HCEC 1CT (cell line): ENCODE data around the gene FGF12.

ENCODE experiments used
- DNase-seq: peaks from one replicate; pipeline ENCODE4 v3.0.0-alpha.2; 2017

FGF12 gene

DNA sequence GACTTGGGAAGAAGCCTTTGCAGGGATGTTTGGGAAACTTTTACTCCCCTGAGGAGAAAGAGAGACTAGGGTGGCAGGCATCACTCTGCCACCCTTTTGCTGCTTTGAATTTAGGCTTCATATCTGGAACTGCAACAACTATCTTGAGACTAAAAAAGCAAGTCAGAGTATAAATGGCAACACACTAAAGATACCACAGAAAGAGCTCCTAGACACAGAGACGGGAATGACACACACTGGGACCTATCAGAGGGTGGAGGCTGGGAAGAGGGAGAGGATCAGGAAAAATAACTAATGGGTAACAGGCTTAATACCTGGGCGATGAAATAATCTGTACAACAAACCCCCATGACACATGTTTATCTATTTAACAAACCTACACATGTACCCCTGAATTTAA is 237.8 kb downstream of the FGF12 start:
- no peak for DNase-seq

DNA sequence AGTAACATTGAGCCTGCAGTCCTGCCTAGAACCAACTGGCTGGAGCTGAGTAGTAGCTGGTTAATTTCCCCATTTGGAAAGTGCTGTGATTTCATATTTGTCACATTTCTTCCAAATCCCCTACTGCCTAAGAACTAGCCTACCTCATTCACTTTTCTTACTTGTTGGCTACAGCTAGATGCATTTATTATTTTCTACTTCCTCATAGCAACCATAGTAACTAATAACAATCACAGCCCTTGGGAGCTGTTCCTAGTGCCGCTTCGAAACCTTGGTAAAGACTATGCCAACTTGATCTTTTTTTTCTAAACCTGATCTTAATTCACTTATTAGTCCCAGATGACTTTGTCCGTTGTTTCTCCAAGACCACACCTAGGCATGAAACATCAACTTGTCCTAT is 240.3 kb downstream of the FGF12 start:
- DNase-seq = no peak

DNA sequence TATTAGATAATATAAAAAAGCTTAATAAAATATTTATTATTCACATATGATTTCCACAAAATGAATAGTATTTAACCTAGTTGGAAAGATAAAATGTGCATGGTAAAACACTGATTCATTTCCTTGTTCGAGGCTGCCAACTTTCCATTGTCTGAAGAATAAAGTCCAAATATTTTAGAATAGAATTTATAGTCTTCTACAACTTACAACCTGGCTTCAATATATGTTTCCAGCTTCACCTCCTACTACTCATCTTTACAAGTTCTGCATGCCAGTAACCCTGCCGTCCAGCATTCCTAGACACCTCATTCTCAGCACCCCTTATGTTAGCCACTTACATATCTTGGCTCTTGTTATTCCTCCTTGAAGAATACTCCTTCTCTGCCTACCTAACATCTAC is 244.5 kb downstream of the FGF12 start:
- DNase-seq = no peak

DNA sequence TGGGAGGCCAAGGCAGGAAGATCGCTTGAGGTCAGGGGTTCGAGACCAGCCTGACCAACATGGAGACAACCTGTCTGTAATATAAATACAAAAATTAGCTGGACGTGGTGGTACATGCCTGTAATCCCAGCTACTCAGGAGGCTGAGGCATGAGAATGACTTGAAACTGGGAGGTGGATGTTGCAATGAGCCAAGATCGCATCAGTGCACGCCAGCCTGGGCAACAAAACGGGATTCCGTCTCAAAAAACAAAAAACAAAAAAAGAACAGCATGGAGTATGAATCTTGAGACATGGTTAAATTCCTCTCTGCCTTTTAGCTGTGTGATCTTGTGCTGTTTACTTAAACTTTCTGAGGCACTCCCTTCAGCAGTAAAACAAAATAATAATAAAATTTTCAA is 244.9 kb downstream of the FGF12 start:
- no peak for DNase-seq

DNA sequence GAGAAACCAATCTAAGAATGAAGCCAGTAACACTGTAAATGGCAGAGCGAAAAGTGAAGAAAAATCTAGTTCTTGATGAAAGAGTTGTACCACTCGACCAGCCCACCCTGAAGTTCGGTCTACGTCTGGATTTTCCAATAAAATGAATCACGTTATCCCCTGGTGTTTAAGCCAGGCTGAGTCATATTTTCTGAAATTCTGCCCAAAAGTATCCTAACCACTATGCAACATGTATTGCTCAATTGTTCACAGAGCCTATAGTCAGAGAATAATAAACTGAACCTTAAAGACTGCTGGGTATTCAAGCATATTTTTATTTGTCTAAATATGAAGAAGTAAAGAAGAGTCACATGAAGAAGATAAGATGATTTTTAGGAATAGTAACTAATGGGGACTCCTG is 245.7 kb downstream of the FGF12 start:
- DNase-seq = peak; percentile 54

DNA sequence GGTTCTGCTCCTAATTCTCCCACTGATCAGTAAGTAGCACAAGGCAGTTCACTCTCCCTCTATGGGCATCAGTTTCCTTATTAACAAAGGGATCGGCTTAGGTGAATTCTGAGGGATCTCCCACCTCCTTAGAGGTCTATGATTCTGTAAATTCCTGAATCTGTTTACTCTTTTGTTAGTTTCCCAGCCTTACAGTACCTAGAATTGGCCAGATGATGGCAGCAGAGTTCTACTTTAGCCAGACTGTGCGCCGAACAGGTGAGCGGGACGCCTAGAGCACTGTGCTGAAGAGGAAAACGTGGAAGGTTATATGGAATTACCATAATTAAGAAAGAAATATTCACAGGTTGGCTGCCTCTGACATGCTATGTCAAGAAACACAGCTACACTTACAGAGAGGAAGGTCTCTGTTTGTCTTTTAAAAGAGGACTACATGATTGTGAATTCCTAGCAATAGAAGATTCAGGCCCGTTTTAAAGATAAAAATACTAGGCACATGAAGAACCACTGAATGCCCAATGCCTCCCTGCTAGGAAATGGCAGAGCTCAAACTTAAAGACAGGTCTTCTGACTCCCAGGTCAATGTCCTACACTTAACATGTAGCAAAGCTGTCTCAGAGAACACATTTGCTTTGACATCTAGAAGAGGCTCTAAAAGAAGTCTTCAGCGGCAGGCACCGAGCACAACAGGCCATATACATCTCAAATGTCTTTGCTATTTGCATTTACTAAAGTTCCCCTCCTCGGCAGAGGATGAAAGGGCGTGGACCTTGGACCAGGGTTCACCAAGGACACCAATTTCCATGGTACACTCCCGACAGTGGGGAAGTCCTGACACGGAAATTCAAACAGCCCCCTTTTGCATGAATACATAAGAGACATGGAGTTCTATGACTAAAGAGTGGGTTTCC is 259.9 kb downstream of the FGF12 start:
- peak; percentile 37 for DNase-seq

DNA sequence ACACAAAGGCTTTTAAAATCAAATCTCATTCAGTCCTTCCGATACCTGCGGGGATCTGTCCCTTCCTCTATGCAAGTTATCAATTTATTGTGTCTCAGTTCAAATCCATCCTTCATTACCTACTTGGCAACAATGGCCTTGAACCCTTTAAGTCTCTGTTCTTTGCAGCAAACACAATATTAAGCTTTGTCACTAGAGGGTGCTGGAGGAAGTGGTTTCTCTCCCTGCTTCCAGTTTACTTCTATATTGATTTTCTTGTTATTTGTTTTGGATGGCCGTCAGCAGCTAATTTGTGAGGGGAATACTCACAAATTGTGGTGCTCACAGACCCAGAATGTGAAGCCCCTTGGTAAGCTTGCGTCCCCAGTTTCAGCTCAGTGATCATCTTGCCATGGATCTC is 278.3 kb downstream of the FGF12 start:
- no peak for DNase-seq

DNA sequence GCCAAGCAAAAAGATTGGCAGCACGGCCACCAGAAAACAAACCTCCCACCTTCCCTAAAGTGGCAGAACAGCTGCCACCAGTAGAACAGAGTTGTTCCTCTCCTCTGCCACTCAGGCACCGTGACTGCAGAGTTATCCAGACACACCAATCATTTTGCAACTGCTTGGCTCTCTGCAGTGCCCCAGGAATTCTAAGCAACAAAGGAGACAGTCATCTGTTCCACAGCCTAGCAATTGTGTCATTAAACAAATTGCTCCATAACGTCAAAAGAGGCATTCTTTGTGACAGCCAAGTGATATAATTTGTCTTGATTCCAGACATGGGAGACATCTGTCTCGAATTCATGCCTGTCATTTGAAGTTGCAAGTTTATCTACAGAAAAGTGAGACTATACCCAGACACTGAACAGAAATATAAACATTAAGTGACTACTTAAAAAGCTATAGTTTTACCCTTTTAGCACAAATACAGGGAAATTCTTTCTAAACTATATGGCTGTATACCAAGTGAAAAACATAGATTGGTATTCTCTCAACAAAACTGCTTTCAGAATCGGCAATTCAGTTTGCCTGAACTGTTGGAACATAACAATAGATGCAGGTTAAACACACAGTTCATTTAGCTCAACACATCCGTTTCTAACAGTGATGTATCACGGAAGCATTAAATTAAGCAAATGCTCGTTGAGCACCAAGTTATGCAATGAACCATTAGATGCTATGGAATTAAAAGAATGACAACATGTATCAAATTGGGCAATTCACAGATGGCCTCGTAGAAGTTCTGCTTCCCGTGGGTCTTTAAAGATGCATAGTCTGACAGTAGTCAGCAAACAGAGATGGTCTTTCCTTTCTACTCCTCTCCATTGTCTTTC is 281.3 kb downstream of the FGF12 start:
- no peak for DNase-seq

DNA sequence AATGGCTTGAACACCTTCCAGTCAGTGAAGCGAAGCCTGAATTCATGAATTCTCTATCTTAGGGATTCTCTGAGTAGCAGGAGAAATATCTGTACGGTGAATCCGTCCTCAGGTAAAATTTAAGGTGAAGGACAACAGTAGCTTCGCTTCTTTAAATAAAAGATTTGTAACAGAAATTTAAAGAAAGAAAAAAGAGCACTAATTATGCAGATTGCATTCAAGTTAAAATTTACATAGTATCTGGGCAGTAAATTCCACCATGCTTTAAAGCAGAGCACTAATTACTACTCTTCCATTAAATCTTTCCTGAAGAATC is 282.6 kb downstream of the FGF12 start:
- DNase-seq = no peak

DNA sequence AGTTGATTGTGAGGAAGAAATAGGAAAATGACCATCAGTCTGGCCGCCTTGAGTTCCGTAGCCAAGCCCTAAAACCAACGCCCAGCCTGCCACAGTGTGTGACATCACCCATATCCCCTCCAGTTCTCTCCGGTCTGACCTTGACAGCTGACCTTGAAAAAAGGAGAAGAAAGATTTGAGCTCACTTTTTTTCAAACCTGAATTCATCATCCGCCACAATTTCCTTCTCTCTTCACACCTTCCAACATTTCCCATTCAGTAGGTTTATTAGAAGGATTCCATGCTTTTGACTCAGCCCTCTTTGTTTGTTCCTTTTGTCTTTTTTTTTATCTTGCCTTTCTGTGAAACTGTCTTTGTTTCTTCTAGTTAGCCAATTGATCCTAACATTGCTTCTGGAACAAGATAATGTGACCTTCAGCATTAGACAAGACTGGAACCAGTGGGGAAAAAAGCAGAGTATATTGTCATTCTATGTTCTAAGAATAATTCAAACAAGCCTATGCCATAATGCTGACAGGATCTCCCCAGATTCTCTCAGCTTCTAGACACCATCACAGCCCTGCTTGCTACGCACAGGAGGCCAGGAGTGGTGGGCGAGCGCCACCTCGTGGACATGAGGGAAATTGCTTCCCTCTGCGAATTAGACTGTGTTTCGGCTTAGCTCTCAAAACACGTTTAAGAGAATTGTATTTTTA is 283.1 kb downstream of the FGF12 start:
- peak; percentile 15 for DNase-seq

DNA sequence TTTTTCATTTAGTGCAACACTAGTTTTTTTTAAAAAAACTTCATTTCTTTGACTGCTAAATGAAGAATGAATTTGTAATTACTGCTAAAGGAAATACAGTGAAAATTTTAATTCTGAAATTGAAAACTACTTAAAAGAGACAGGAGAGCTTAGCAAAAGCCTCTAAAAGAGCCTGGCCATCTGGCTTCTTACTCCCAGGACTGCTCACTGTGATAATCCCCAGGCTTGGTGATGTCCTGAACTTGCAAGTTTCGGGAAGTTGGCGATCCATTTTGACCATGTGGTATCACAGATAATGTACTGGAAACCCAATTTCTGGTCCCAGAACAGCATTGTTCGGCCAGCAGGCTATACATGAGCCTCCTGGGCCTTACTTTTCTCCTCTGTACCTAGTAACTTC is 292.1 kb downstream of the FGF12 start:
- no peak for DNase-seq

DNA sequence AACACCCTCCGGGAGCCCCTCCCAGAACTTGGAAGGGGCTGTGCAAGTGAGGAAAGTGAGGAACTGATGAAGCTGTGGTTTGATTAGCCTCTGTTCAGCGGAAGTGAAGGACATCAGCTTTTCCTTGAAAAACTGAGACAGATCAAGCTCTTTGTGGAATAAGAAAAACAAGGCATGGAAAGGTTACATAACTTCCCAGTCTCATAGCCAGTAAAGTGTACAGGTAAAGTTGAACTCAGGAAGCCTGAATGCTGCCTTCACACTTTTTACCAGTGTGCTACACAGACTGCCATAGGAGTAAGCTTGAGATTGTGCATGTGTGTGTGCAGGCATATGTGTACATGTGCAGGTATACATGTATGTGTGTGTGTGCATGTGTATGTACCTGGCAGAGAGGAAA is 293.2 kb downstream of the FGF12 start:
- no peak for DNase-seq

DNA sequence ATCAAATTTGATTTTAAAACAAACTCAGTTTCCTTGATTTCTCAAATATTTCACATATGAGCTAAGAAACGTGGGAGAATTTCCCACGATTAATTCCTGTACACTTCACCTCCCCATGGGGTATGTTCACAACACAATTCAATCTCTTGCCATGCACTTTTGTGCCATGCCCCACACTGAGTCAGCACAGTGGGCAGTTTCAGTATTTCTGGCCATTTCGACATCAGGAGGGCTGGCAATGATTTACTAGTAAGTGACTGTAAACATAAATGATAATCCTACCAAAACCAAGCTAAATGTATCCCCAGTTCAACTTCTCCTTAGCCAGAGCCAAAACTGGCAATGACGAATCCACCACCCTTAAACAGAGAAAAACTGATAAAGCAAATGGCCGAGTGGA is 293.6 kb downstream of the FGF12 start:
- no peak for DNase-seq

DNA sequence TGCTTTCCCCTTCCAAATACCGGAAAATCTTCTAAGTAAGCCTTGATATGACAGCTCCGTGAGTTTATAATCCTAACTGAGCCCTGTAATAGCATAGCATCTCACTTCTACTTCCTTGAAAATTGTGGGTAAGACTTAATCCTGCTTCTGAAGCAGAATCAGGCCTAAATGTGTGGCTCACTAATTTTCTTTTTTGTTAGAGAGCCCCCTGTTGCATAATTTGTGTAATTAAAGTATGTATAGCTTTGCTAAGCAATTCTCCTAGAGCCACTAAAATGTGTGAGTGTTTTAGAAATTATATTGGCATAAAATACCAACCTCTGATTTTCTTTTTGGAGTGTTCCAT is 304.4 kb downstream of the FGF12 start:
- DNase-seq = no peak

DNA sequence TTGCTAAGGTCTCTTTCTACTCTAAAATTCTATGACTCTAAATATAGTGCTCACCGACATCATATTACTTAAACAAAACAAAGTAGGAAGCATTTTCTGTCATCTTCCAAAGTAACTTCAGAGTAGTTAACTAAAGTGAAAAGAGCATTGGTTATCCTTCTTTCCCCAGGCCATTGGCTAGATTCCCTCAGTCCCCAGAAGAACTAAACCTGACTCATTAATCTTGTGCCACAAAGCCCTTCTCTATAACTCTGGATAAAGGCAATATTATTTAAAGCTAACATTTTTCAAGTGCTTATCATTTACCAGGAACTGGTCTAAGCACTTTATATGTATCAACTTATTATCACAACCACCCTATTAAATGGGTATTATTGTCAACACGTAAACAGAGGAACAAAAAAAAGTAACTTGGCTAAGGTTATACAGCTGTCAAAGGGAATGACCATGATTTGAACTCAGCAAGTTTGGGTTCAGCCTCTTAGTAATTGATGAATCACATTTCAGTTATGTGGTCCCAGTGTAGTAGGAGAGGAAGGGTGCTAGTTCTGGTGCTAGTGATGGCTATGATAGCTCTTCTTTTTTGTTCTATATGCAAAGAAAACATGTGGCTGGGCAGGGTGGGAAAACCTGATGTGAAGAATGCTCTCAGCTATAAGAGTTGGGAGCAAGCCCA is 304.9 kb downstream of the FGF12 start:
- no peak for DNase-seq

DNA sequence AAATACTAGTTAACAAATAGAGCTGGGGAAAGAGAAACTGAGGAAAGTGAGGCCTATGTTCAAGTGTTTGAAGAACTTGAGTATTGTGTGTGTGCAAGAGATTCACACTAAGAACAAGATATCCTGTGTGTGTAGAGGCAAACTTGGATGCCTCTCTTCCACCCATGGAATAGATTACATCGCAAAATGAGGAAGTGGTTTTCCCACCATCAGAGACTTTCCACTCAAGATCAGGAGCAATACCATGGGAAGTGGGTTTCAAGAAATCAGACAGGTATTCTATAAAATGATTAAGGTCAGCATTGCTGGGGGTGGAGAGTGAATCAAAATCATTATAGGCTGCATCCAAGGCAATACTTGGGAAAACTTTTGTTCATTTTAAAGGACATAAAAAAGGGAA is 308.0 kb downstream of the FGF12 start:
- no peak for DNase-seq

DNA sequence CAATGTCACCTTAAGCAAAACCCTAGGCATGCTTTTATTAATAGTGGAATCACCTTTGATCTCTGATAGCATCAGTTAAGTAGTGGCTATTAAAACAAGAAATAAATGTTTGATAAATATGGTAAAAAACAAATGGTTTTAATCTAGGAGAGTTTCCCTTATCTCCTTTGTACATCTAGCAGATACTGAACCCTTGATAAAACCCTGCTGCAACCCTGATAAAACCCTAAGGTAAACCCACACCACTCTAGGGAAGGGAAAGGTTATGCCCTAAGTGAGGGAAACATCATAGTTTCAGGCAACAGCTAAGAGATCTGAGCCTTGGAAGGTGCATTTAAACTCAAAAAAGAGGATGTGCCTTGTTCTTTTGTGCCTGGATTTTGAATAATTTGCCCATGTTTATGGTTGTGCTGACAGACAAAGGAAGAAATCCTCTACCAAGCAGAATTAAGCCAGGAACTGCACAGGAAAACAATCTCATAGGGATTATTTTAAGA is 309.7 kb downstream of the FGF12 start:
- DNase-seq = no peak

DNA sequence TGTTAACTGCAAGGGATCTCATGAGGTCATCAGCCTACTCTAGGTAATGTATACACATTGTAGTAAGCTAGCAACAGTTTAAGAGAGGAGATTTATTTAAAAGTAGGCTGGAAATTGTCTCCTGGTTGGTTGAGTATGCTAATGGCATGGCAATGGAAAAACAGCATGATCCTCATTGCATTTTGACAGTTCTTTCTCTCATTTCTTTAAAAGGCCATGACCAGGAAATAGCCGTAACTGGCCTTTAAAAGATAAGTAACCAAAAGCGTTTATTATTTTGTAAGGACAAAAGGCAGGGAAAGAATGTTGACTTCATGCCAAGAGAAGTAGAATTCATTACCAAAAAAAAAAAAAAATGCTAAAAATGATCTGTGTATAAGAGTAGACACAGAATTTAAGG is 310.3 kb downstream of the FGF12 start:
- no peak for DNase-seq

DNA sequence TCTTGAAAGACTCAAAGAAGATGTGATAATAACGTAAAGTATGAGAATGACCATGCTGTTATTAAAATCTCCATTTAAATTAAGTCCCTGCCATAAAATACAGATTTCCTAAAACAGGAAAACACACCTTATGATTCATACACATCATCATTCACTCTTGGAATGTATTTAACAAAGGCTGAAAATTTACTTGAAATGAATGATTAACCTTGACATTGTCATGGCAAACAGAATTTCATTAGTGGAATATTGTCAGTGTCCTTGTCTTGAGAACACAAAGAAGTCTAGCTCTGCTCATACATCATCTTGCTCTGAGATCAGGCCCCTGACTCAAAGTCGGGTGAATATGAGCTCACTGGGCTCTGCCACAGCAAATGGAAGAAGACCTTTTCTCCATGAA is 313.9 kb downstream of the FGF12 start:
- no peak for DNase-seq

DNA sequence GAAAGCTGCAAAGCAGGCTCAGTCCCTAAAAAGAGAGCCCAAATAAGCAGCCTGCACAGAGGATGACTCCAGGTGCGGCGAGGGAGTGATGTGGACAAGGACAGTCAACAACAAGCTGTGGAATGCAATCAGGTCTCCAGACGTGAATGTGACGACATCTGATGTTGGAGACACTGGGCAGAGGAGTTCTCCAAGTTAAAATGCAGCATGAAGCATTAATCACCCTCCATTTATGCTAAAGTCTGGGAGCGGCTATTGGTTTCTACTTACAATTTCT is 316.7 kb downstream of the FGF12 start:
- no peak for DNase-seq

DNA sequence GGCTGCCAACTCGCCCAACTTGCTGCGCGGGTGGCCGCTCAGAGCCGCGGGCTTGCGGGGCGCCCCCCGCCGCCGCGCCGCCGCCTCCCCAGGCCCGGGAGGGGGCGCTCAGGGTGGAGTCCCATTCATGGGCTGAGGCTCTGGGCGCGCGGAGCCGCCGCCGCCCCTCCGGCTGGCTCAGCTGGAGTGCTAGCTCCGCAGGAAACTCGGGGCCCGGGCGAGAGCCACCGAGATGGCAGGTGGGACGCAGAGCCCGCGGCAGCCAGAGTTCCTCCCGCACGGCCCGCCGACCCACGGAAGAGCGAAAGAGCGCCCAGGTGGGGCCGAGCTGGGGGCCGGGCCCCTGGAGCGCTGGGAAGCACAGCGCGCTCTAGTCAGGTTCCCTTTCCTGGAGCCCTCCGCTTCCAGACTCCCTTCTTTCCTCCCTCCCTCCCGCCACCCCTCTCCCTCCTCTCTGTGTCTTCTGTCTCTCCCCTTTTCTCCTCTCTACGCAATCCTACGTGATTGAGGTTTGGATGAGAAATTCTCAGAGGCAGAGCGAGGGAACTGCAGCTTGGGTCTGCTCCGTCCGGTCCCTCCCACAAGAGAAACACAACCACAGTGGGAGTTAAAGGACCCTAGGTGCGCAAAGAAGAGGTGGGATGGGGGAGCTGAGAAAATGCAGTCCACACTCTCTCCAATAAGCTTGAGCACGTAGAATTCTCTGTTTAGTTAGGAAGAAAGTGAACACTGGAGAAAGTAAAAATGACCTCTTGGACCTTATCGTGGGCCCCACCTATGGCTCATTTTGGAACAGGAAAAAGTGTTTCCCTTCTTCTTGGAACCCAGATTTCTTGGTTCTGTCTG is 317.3 kb downstream of the FGF12 start:
- no peak for DNase-seq

DNA sequence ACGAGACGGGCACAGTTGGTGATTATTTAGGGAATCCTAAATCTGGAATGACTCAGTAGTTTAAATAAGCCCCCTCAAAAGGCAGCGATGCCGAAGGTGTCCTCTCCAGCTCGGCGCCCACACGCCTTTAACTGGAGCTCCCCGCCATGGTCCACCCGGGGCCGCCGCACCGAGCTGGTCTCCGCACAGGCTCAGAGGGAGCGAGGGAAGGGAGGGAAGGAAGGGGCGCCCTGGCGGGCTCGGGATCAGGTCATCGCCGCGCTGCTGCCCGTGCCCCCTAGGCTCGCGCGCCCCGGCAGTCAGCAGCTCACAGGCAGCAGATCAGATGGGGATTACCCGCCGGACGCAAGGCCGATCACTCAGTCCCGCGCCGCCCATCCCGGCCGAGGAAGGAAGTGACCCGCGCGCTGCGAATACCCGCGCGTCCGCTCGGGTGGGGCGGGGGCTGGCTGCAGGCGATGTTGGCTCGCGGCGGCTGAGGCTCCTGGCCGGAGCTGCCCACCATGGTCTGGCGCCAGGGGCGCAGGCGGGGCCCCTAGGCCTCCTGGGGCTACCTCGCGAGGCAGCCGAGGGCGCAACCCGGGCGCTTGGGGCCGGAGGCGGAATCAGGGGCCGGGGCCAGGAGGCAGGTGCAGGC is 318.0 kb downstream of the FGF12 start:
- no peak for DNase-seq
